Hair follicle dermal papilla cell (primary cell): ENCODE results near the gene SPEF2. TPM values are rescaled to one million over a fixed set of nuclear protein-coding genes. Genes with fewer than 3 reads are reported as not detected.

Source experiments
- small RNA-seq: library from RNA; depleted of rRNA; stranded (forward); fragments of <200 nt; gene quantifications from one replicate; pipeline ENCODE3, GENCODE V24; 2012
- total RNA-seq: library from RNA; depleted of rRNA; stranded (reverse); fragments of >200 nt; gene quantifications from 2 replicates; pipeline ENCODE4 v1.2.3, GENCODE V29; 2012

Gene SPEF2, protein sequence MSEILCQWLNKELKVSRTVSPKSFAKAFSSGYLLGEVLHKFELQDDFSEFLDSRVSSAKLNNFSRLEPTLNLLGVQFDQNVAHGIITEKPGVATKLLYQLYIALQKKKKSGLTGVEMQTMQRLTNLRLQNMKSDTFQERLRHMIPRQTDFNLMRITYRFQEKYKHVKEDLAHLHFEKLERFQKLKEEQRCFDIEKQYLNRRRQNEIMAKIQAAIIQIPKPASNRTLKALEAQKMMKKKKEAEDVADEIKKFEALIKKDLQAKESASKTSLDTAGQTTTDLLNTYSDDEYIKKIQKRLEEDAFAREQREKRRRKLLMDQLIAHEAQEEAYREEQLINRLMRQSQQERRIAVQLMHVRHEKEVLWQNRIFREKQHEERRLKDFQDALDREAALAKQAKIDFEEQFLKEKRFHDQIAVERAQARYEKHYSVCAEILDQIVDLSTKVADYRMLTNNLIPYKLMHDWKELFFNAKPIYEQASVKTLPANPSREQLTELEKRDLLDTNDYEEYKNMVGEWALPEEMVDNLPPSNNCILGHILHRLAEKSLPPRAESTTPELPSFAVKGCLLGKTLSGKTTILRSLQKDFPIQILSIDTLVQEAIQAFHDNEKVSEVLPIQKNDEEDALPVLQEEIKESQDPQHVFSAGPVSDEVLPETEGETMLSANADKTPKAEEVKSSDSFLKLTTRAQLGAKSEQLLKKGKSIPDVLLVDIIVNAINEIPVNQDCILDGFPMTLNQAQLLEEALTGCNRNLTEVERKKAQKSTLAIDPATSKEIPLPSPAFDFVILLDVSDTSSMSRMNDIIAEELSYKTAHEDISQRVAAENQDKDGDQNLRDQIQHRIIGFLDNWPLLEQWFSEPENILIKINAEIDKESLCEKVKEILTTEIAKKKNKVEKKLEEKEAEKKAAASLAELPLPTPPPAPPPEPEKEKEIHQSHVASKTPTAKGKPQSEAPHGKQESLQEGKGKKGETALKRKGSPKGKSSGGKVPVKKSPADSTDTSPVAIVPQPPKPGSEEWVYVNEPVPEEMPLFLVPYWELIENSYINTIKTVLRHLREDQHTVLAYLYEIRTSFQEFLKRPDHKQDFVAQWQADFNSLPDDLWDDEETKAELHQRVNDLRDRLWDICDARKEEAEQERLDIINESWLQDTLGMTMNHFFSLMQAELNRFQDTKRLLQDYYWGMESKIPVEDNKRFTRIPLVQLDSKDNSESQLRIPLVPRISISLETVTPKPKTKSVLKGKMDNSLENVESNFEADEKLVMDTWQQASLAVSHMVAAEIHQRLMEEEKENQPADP (N-terminal part only)
- 5.5 and 10.5 TPM in 2 replicates for total RNA-seq

DNA sequence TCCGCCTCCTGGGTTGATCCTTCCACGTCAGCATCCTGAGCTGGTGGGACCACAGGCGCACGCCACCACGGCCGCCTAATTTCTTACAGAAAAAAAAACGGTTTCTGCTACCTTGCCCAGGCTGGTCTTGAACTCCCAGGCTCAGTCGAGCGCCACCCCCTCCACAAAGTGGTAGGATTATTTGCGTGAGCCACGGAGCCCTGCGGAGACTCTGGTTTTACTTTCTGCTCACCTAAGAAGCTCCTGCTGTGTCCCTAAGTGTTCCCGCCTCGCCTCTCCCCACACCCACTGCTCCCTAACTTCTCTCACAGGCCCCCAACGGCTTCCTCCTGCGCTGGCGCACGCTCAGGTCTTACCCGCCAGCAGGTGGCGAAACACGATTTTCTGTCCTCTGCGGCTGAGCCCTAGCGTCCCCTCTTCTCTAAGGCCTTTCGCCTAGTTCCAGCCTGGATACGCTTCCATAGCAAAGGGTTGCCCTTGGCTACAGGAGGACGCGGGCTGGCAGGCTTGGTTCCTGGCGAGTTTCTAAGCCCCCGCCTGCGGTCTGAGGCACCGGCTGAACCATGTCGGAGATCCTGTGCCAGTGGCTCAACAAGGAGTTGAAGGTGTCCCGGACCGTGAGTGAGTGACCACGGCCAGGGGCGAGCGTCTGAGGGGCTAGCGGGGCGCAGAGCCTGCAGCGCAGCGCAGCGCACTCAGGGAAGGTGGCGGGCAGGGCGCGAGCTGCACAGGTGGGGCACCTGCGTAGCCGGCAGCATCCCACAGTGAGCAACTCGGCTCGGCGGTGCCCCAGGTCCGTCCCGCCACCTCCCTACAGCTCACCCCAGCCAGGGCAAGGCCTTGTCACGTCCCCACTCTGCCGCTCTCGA lies at the start of gene SPEF2:
SPEF2 (plus strand) TSS at position 429 of the 869 bp plus-strand sequence; CDS start at position 564, 135 bp downstream.

GRCh38 chr5:35856765-35857351 lies 239.2 kb downstream of the SPEF2 start, which contains the start of gene IL7R:
Gene IL7R, plus strand, starts transcription at chr5:35856891. Its CDS starts 87 bp downstream, at chr5:35856978.

Small RNAs within 50 kb of the gene (small RNA-seq; reads per million reads assigned to genes)
- not detected for gene RNU7-130P

Other genes starting within 250 kb of the SPEF2 start
- 12.0 and 13.2 TPM in 2 replicates for gene IL7R, start 239.0 kb downstream of the SPEF2 start, total RNA-seq